HG03432 (cell line): Measurements from ENCODE around the gene PTPA.
"Not testable (repeated sequence)": the region's sequence is repeated elsewhere in the genome, so short reads cannot be mapped to it uniquely, and the experiment has no call there.

ENCODE experiments used
- ATAC-seq: cut with Tn5 transposase; IDR thresholded peaks from one replicate; pipeline ENCODE4 v1.9.1; 2021; ENCODE audit warnings: mild to moderate bottlenecking, moderate library complexity; ENCODE audit not compliant: unreplicated experiment

PTPA gene

GRCh38 chr9:129175825-129176633, 64.8 kb downstream of the PTPA start:
- no peak for ATAC-seq

GRCh38 chr9:129176701-129177442, 65.7 kb downstream of the PTPA start:
- no peak for ATAC-seq

- ATAC-seq: peak; percentile 18
These were observed 66.2 kb downstream of the PTPA start for GRCh38 chr9:129177443-129177790.

GRCh38 chr9:129177791-129178567, 66.8 kb downstream of the PTPA start, which contains the start of gene IER5L:
Gene IER5L (minus strand): TSS chr9:129178261. CDS start chr9:129178052, 209 bp downstream.
- ATAC-seq: peak; percentile 80

GRCh38 chr9:129178568-129179382, 67.6 kb downstream of the PTPA start:
- ATAC-seq: no peak

- no peak for ATAC-seq
These were observed 70.0 kb downstream of the PTPA start for GRCh38 chr9:129181246-129181645.

- no peak for ATAC-seq
These were observed 70.9 kb downstream of the PTPA start for GRCh38 chr9:129182122-129182521.

GRCh38 chr9:129182625-129183494, 71.6 kb downstream of the PTPA start:
- ATAC-seq: no peak

- no peak for ATAC-seq
These were observed 72.4 kb downstream of the PTPA start for GRCh38 chr9:129183495-129184218.

- ATAC-seq: no peak
These were observed 73.0 kb downstream of the PTPA start for GRCh38 chr9:129184219-129184524.

GRCh38 chr9:129184596-129185122, 73.4 kb downstream of the PTPA start:
- no peak for ATAC-seq

- no peak for ATAC-seq
These were observed 74.2 kb downstream of the PTPA start for GRCh38 chr9:129185402-129185801.

GRCh38 chr9:129185991-129186390, 74.8 kb downstream of the PTPA start:
- ATAC-seq: no peak

- no peak for ATAC-seq
These were observed 75.8 kb downstream of the PTPA start for GRCh38 chr9:129187042-129187441.

- ATAC-seq: not testable (repeated sequence)
These were observed 78.8 kb downstream of the PTPA start for GRCh38 chr9:129189971-129190370.

- ATAC-seq: no peak
These were observed 80.0 kb downstream of the PTPA start for GRCh38 chr9:129191234-129191633.

GRCh38 chr9:129193655-129194054, 82.4 kb downstream of the PTPA start:
- no peak for ATAC-seq

GRCh38 chr9:129194221-129194620, 83.0 kb downstream of the PTPA start:
- ATAC-seq: no peak

GRCh38 chr9:129195606-129196005, 84.4 kb downstream of the PTPA start:
- ATAC-seq: no peak
